C4-2B (cell line): ENCODE measurements around the gene MYCN.

Experiments used
- ZFX ChIP-seq: fragments of 450-650 bp; IDR thresholded peaks from 2 replicates; pipeline ENCODE4 v1.6.1; 2017
- TF ChIP-seq, protein P1 (sequence below): fragments of 450-650 bp; conservative IDR thresholded peaks from 2 replicates; pipeline ENCODE4 v1.5.1; 2017; ENCODE audit warnings: mild to moderate bottlenecking

DNA sequence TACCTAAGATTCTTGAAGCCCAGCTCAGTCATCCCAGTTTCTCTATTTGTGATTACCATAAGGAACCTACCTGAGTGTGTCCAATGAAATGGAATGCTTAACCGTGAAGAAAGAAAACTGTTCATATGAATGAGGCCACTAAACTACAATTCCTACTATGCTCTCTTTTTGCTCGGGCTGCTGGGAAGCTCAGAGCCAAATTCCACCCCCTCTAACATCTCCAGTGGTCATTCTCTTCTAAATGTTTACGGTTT lies 8.3 kb downstream of the MYCN start:
- TF ChIP-seq, protein P1, sequence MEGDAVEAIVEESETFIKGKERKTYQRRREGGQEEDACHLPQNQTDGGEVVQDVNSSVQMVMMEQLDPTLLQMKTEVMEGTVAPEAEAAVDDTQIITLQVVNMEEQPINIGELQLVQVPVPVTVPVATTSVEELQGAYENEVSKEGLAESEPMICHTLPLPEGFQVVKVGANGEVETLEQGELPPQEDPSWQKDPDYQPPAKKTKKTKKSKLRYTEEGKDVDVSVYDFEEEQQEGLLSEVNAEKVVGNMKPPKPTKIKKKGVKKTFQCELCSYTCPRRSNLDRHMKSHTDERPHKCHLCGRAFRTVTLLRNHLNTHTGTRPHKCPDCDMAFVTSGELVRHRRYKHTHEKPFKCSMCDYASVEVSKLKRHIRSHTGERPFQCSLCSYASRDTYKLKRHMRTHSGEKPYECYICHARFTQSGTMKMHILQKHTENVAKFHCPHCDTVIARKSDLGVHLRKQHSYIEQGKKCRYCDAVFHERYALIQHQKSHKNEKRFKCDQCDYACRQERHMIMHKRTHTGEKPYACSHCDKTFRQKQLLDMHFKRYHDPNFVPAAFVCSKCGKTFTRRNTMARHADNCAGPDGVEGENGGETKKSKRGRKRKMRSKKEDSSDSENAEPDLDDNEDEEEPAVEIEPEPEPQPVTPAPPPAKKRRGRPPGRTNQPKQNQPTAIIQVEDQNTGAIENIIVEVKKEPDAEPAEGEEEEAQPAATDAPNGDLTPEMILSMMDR = no peak
- no peak for TF ChIP-seq ZFX
